Activated CD4-positive, alpha-beta memory T cell treated with anti-CD3 and anti-CD28 coated beads for 36 hours (primary cell): ENCODE measurements around the gene UBA1. TPM values are rescaled to one million over a fixed set of nuclear protein-coding genes. Genes with fewer than 3 reads are reported as not detected.
A peak's percentile ranks its signal among the peaks of the same experiment; 100 is the strongest.

Experiments
- CTCF ChIA-PET: fragments of 350-600 bp; sonication (Branson Sonifier 250); formaldehyde crosslinking; loops from one replicate; lab custom pipeline; 2021; ENCODE audit warnings: antibody characterized with exemption, inconsistent platforms; lab: Charles Lee
- POLR2A ChIA-PET: fragments of 350-600 bp; sonication (Branson Sonifier 250); formaldehyde crosslinking; loops from one replicate; lab custom pipeline; 2021; ENCODE audit warnings: antibody characterized with exemption; lab: Charles Lee
- DNase-seq: peaks from one replicate; pipeline ENCODE4 v3.0.0-alpha.2; 2020
- H3K27ac Mint-ChIP-seq: one replicate; pipeline ENCODE4 v1.8.0; 2021; ENCODE audit warnings: mixed read lengths
- H3K27me3 Mint-ChIP-seq: one replicate; pipeline ENCODE4 v1.8.0; 2021; ENCODE audit warnings: mixed read lengths
- H3K36me3 Mint-ChIP-seq: one replicate; pipeline ENCODE4 v1.8.0; 2021; ENCODE audit warnings: mixed read lengths
- H3K4me1 Mint-ChIP-seq: one replicate; pipeline ENCODE4 v1.8.0; 2021; ENCODE audit warnings: low read depth, mixed read lengths
- H3K4me3 Mint-ChIP-seq: one replicate; pipeline ENCODE4 v1.8.0; 2021; ENCODE audit warnings: mild to moderate bottlenecking, mixed read lengths
- H3K9me3 Mint-ChIP-seq: one replicate; pipeline ENCODE4 v1.8.0; 2021; ENCODE audit warnings: mixed read lengths
- intact Hi-C: fragments of 100-400 bp; cut with micrococcal nuclease; formaldehyde crosslinking; loops from one replicate; pipeline ENCODE4 v1.15.1; 2023
- total RNA-seq, 2 experiments: library from RNA; stranded (reverse); gene quantifications; one replicate each; pipeline ENCODE4 v1.2.3, GENCODE V29; 2021

Gene UBA1
- total RNA-seq, 2 experiments from 2014 or later, result 266 to 278 TPM

- Mint-ChIP-seq H3K27me3 (no peaks in the 10 kb centered on the region), H3K9me3 (no peaks in the 10 kb centered on the region), H3K36me3 (peaks cover 27% of the 10 kb centered on the region), H3K27ac (no peak overlapping the region), H3K4me3 (no peak overlapping the region), H3K4me1 (peaks cover 2% of the 10 kb centered on the region)
- no peak for DNase-seq
- CTCF ChIA-PET, result no interaction called here
- POLR2A ChIA-PET, result no interaction called here
- intact Hi-C loops, result no loop called here
Observed at GRCh38 chrX:47181301-47181700, 12.3 kb upstream of the UBA1 start.

DNA sequence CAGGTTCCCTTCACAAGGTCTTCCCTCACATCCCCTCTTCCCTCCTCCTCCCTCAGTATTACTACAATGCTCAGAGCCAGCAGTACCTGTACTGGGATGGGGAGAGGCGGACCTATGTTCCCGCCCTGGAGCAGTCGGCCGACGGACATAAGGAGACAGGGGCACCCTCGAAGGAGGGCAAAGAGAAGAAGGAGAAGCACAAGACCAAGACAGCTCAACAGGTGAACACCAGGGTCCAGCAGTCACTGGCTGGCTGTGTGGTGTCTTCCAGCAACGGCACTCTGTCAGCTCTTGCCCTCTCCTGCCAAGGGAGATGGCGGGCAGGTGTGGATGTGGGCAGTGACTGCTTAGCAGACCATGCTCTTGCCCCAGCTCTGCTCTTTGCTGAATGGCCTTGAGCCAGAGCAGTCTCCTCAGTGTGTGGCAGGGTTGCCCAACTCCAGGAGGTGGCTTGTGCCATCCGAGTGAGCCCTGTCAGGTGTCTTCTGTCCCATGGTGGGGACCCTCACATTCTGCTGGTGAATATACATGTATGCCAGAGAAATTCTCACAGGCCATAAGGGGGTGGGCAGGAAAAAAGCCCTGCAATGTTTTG, 11.4 kb upstream of the UBA1 start:
- H3K4me3 Mint-ChIP-seq, result no peak overlapping the region
- no peak overlapping the region for H3K27ac Mint-ChIP-seq
- POLR2A ChIA-PET, result no interaction called here
- DNase-seq, result no peak
- no peaks in the 10 kb centered on the region for H3K9me3 Mint-ChIP-seq
- CTCF ChIA-PET, result no interaction called here
- H3K27me3 Mint-ChIP-seq, result no peaks in the 10 kb centered on the region
- intact Hi-C loops, result no loop called here
- H3K4me1 Mint-ChIP-seq, result no peaks in the 10 kb centered on the region
- H3K36me3 Mint-ChIP-seq, result peaks cover 22% of the 10 kb centered on the region

DNA sequence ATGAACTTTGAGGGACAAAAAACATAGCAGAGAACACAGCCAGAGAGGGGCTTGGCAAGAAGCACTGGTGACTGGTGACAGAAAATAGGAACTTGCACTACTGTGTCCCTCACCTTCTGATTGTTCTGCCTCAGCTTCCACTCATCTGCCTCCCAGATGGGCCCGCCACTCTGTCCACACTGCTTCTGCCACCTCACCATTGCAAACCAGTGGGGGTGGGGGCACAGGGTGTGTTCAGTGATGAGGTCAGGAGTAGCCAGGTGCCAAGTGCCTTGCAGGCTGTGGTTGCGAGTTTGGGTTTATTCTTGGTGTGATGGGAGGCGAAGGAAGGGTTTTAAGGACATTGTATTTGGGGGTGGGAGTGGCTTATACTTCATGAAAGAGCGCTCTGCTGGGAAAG, 9.1 kb upstream of the UBA1 start:
- intact Hi-C loops, result no loop called here
- no peak overlapping the region for H3K27ac Mint-ChIP-seq
- CTCF ChIA-PET, result no interaction called here
- DNase-seq, result no peak
- no peaks in the 10 kb centered on the region for H3K27me3 Mint-ChIP-seq
- peaks cover 17% of the 10 kb centered on the region for H3K4me1 Mint-ChIP-seq
- no peaks in the 10 kb centered on the region for H3K9me3 Mint-ChIP-seq
- H3K36me3 Mint-ChIP-seq, result peaks cover 14% of the 10 kb centered on the region
- POLR2A ChIA-PET, result no interaction called here
- no peak overlapping the region for H3K4me3 Mint-ChIP-seq

GRCh38 chrX:47185241-47185640, 8.4 kb upstream of the UBA1 start:
- POLR2A ChIA-PET, result no interaction called here
- Mint-ChIP-seq H3K27me3 (no peaks in the 10 kb centered on the region), H3K4me1 (peaks cover 18% of the 10 kb centered on the region), H3K4me3 (no peak overlapping the region), H3K27ac (no peak overlapping the region), H3K36me3 (peaks cover 13% of the 10 kb centered on the region), H3K9me3 (no peaks in the 10 kb centered on the region)
- CTCF ChIA-PET, result no interaction called here
- no peak for DNase-seq
- intact Hi-C loops, result no loop called here

GRCh38 chrX:47186096-47186740, 7.4 kb upstream of the UBA1 start:
- Mint-ChIP-seq H3K27me3 (no peaks in the 10 kb centered on the region), H3K4me3 (no peak overlapping the region), H3K4me1 (peaks cover 21% of the 10 kb centered on the region), H3K9me3 (no peaks in the 10 kb centered on the region), H3K27ac (no peak overlapping the region), H3K36me3 (peaks cover 13% of the 10 kb centered on the region)
- intact Hi-C loops, result no loop called here
- DNase-seq, result no peak
- CTCF ChIA-PET, result no interaction called here
- POLR2A ChIA-PET, result no interaction called here

GRCh38 chrX:47187106-47187677, 6.4 kb upstream of the UBA1 start:
- H3K4me1 Mint-ChIP-seq, result peaks cover 21% of the 10 kb centered on the region
- POLR2A ChIA-PET, result no interaction called here
- DNase-seq, result no peak
- CTCF ChIA-PET, result interaction anchor here (1.0 kb wide), 1 partner anchor 197 kb away, joined by 3 read pairs; no protein-coding TSS in a partner anchor
- H3K27ac Mint-ChIP-seq, result no peak overlapping the region
- H3K9me3 Mint-ChIP-seq, result no peaks in the 10 kb centered on the region
- no peak overlapping the region for H3K4me3 Mint-ChIP-seq
- H3K27me3 Mint-ChIP-seq, result no peaks in the 10 kb centered on the region
- intact Hi-C loops, result no loop called here
- H3K36me3 Mint-ChIP-seq, result peaks cover 9% of the 10 kb centered on the region

DNA sequence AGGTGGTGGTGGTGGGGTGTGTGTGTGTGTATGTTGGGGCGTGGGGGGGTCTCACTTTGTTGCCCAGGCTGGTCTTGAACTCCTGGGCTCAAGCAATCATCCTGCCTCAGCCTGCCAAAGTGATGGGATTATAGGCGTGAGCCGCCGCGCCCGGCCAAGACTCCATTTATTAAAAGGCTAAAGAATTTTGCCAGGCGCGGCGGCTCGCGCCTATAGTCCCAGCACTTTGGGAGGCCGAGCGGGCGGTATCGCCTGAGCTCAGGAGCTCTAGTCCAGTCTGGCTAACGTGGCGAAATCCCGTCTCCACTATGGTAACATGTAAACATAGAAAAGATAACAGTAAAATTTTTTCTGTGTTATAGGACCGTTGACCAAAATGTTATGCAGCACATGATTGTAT, 3.7 kb upstream of the UBA1 start:
- Mint-ChIP-seq H3K36me3 (peaks cover 9% of the 10 kb centered on the region), H3K4me3 (no peak overlapping the region), H3K27me3 (no peaks in the 10 kb centered on the region), H3K9me3 (no peaks in the 10 kb centered on the region), H3K4me1 (peaks cover 34% of the 10 kb centered on the region), H3K27ac (no peak overlapping the region)
- POLR2A ChIA-PET, result interaction anchor here (1.9 to 2.4 kb wide), 2 partner anchors 28 to 45 kb away, joined by 11 to 18 read pairs; partner anchors contain the start of genes NDUFB11 and RBM10
- DNase-seq, result no peak
- CTCF ChIA-PET, result interaction anchor here (2.4 kb wide), 1 partner anchor 194 kb away, joined by 18 read pairs; no protein-coding TSS in a partner anchor
- intact Hi-C loops, result loop anchor here (1.0 to 5.0 kb wide), 2 partner anchors 45 to 462 kb away; partner anchors contain the start of genes ELK1 and RBM10

GRCh38 chrX:47190445-47191269, 3.0 kb upstream of the UBA1 start:
- intact Hi-C loops, result loop anchor here (1.0 to 5.0 kb wide), 2 partner anchors 45 to 462 kb away; partner anchors contain the start of genes ELK1 and RBM10
- ChIA-PET POLR2A (interaction anchor here (1.0 to 2.4 kb wide), 6 partner anchors 27 to 333 kb away, joined by 3 to 18 read pairs (median 3); partner anchors contain the start of genes NDUFB11 and RBM10), CTCF (interaction anchor here (1.0 to 2.4 kb wide), 4 partner anchors 46 to 333 kb away, joined by 7 to 18 read pairs (median 12); partner anchors contain the start of genes NDUFB11 and RBM10)
- Mint-ChIP-seq H3K4me3 (peak overlapping the region; percentile 92), H3K4me1 (peaks cover 39% of the 10 kb centered on the region), H3K27ac (peak overlapping the region; percentile 92), H3K36me3 (peaks cover 10% of the 10 kb centered on the region), H3K9me3 (no peaks in the 10 kb centered on the region), H3K27me3 (no peaks in the 10 kb centered on the region)
- DNase-seq, result peak; percentile 90

DNA sequence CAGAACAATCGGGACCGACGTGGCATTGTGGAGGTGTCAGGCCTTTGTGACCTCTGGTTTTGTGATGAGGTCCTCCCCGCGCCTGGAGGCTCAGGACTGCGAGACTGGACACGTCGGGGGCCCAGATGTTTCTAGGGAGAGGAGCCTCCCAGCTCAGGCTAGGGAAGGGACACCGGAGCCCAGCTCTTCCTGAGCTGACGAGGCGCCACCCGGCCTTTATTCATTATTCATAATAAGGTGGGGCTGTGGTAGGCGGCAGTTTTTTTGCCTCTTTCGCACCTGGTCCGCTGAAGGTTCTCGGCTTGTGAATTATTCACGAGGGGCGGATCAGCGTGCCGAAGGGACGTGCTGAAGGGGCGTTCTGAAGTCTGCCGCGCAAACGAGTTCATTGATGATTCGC, 2.3 kb upstream of the UBA1 start:
- CTCF ChIA-PET, result interaction anchor here (1.0 to 2.4 kb wide), 4 partner anchors 46 to 332 kb away, joined by 7 to 18 read pairs (median 12); partner anchors contain the start of genes NDUFB11 and RBM10
- Mint-ChIP-seq H3K4me3 (peak overlapping the region; percentile 92), H3K4me1 (peaks cover 46% of the 10 kb centered on the region), H3K27me3 (no peaks in the 10 kb centered on the region), H3K36me3 (peaks cover 14% of the 10 kb centered on the region), H3K27ac (peak overlapping the region; percentile 92), H3K9me3 (no peaks in the 10 kb centered on the region)
- peak; percentile 63 for DNase-seq
- POLR2A ChIA-PET, result interaction anchor here (1.0 to 2.4 kb wide), 6 partner anchors 26 to 333 kb away, joined by 3 to 18 read pairs (median 3); partner anchors contain the start of genes NDUFB11 and RBM10
- intact Hi-C loops, result loop anchor here (5.0 kb wide), 1 partner anchor 461 kb away; the partner anchor contains the start of gene ELK1

DNA sequence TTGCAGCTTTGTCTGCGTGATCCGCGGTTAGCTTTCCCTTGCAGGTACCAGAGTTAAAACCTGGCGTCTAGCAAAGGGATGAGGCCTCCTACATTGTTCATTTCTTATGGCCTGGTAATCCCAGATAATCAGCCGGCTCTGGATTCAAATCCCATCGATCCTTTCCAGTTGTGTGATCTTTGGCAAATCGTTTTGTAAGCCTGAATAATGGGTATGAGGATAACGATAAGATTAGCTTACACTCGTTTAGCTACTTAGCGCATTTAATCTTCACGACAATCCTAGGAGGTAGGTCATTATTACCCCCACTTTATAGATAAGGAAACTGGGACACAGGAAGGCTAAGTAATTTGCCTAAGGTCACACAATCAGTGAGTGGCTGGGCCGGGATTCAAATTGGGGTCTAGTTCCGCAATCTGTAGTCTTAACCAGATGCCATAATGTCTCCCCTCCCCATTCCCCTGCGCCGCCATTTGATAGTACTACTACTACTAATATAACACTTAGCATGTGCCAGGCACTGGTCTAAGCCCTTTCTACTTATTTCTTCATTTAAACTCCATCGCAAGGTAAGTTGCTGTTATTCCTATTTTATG, 1.7 kb upstream of the UBA1 start:
- intact Hi-C loops, result loop anchor here (2.0 to 5.0 kb wide), 2 partner anchors 331 to 460 kb away; partner anchors contain the start of gene ELK1
- H3K27me3 Mint-ChIP-seq, result no peaks in the 10 kb centered on the region
- DNase-seq, result no peak
- H3K4me3 Mint-ChIP-seq, result peak overlapping the region; percentile 92
- peaks cover 20% of the 10 kb centered on the region for H3K36me3 Mint-ChIP-seq
- H3K9me3 Mint-ChIP-seq, result no peaks in the 10 kb centered on the region
- peak overlapping the region; percentile 92 for H3K27ac Mint-ChIP-seq
- H3K4me1 Mint-ChIP-seq, result peaks cover 51% of the 10 kb centered on the region
- ChIA-PET CTCF (interaction anchor here (1.5 to 2.4 kb wide), 3 partner anchors 47 to 192 kb away, joined by 7 to 18 read pairs (median 15); partner anchors contain the start of genes NDUFB11 and RBM10), POLR2A (interaction anchor here (1.2 to 2.4 kb wide), 4 partner anchors 26 to 332 kb away, joined by 3 to 18 read pairs (median 7); partner anchors contain the start of genes NDUFB11 and RBM10)
